Upper lobe of right lung (tissue), 1 donor: ENCODE measurements around the gene DNAH12. TPM values are rescaled to one million over a fixed set of nuclear protein-coding genes. Genes with fewer than 3 reads are reported as not detected.

Experiments
- ATAC-seq: fragments of 200-7000 bp; cut with Tn5 transposase; one replicate; pipeline ENCODE4 v1.9.1; 2020; ENCODE audit warnings: mild to moderate bottlenecking, moderate library complexity
- DNase-seq: peaks from one replicate; pipeline ENCODE4 v3.0.0-alpha.2; 2020
- H3K27ac ChIP-seq: fragments of 200-600 bp; one replicate; pipeline ENCODE4 v1.8.0; 2022
- H3K27me3 ChIP-seq: fragments of 200-600 bp; one replicate; pipeline ENCODE4 v1.8.0; 2022; ENCODE audit warnings: mild to moderate bottlenecking
- H3K36me3 ChIP-seq: fragments of 200-600 bp; one replicate; pipeline ENCODE4 v1.8.0; 2022
- H3K4me1 ChIP-seq: fragments of 200-600 bp; one replicate; pipeline ENCODE4 v1.8.0; 2022
- H3K4me3 ChIP-seq: fragments of 200-600 bp; one replicate; pipeline ENCODE4 v1.8.0; 2022; ENCODE audit warnings: mild to moderate bottlenecking
- H3K9me3 ChIP-seq: fragments of 200-600 bp; one replicate; pipeline ENCODE4 v1.8.0; 2022
- intact Hi-C: fragments of 100-400 bp; cut with DNase I; formaldehyde crosslinking; loops from one replicate; pipeline ENCODE4 v1.11.0; 2022
- total RNA-seq: library from RNA; stranded (reverse); fragmentation: NEBNext Ultra II Directional; extraction: Animal tissue kit (Norgen Biotek cat#: 25700); gene quantifications from one replicate; pipeline ENCODE4 v1.2.1, GENCODE V29; 2021
- TF ChIP-seq, protein P1 (sequence below): fragments of 200-600 bp; IDR thresholded peaks from one replicate; pipeline ENCODE4 v1.8.0; 2022; ENCODE audit warnings: antibody characterized with exemption
- donor health status: DM: no; HTN: yes; CAD: no; lungs with severe emphysema.

The DNAH12 gene
- total RNA-seq, 1 donor from 2014 or later: 0.52 TPM

DNA sequence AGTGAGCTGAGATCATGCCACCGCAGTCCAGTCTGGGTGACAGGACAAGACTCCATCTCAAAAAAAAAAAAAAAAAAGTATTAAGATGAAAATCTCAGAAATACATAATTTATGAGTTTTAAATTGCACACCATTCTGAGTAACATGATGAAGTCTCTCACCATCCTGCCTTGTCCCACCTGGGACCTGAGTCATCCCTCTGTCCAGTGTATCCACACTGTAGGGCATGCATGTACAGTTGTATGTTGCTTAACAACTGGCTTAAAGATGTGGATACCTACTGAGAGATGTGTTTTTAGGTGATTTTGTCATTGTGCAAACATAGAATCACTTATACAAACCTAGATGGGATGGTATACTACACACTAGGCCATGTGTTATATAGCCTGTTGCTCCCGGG lies 268.8 kb downstream of the DNAH12 start:
- Histone ChIP-seq H3K4me1 (no peaks in the 10 kb centered on the region), H3K4me3 (no peak overlapping the region)
- ATAC-seq: no peak

DNA sequence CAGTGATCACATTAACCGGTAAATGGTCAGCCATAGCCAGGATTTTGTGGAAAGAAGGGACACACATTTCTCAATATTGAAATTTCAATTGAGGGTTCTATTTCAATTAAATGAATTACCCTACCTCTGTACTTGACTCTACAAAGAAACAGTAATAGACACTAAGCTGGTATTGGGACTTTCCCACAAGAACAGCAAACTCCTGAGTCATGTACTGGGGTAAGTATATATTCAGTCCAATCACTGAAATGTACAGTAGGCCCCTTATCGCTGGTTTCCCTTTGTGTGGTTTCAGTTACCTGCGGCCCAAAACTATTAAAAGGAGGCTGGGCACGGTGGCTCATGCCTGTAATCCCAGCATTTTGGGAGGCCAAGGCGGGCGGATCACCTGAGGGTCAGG lies 269.3 kb downstream of the DNAH12 start:
- H3K4me3 ChIP-seq: no peak overlapping the region
- intact Hi-C loops: no loop called here
- TF ChIP-seq, protein P1, sequence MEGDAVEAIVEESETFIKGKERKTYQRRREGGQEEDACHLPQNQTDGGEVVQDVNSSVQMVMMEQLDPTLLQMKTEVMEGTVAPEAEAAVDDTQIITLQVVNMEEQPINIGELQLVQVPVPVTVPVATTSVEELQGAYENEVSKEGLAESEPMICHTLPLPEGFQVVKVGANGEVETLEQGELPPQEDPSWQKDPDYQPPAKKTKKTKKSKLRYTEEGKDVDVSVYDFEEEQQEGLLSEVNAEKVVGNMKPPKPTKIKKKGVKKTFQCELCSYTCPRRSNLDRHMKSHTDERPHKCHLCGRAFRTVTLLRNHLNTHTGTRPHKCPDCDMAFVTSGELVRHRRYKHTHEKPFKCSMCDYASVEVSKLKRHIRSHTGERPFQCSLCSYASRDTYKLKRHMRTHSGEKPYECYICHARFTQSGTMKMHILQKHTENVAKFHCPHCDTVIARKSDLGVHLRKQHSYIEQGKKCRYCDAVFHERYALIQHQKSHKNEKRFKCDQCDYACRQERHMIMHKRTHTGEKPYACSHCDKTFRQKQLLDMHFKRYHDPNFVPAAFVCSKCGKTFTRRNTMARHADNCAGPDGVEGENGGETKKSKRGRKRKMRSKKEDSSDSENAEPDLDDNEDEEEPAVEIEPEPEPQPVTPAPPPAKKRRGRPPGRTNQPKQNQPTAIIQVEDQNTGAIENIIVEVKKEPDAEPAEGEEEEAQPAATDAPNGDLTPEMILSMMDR: no peak
- H3K4me1 ChIP-seq: no peaks in the 10 kb centered on the region
- H3K9me3 ChIP-seq: no peaks in the 10 kb centered on the region
- H3K36me3 ChIP-seq: peaks cover 47% of the 10 kb centered on the region
- ATAC-seq (no peak), DNase-seq (no peak)
- no peak overlapping the region for H3K27ac ChIP-seq
- no peaks in the 10 kb centered on the region for H3K27me3 ChIP-seq

More for the DNA sequence above, 268.8 kb downstream of the DNAH12 start:
- peaks cover 42% of the 10 kb centered on the region for H3K36me3 ChIP-seq
- intact Hi-C loops: no loop called here
- H3K27ac ChIP-seq: no peak overlapping the region
- H3K27me3 ChIP-seq: no peaks in the 10 kb centered on the region
- TF ChIP-seq, protein P1: no peak
- no peak for DNase-seq
- no peaks in the 10 kb centered on the region for H3K9me3 ChIP-seq

DNA sequence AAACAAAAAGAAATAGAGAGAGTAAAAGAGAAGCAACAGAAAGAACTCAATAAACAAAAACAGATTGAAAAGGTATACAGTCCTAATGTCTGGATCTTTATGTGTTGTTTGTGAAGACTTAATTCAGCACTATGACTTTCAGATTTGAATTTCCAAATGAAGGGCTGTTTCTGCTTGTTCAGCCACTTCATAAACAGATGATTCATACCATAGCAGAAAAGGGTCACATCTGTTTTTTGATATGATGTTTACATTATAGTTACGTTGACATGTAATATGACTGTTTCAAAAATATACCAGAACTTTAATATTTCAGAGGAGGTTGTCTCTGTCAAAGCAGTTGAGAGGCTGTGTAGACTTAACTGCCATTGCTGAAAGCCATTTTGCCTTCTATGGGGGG lies 275.7 kb downstream of the DNAH12 start:
- Histone ChIP-seq H3K4me3 (no peak overlapping the region), H3K4me1 (no peaks in the 10 kb centered on the region), H3K27me3 (no peaks in the 10 kb centered on the region), H3K36me3 (peaks cover 68% of the 10 kb centered on the region), H3K27ac (no peak overlapping the region), H3K9me3 (no peaks in the 10 kb centered on the region)
- TF ChIP-seq, protein P1: no peak
- ATAC-seq (no peak), DNase-seq (no peak)
- intact Hi-C loops: no loop called here

DNA sequence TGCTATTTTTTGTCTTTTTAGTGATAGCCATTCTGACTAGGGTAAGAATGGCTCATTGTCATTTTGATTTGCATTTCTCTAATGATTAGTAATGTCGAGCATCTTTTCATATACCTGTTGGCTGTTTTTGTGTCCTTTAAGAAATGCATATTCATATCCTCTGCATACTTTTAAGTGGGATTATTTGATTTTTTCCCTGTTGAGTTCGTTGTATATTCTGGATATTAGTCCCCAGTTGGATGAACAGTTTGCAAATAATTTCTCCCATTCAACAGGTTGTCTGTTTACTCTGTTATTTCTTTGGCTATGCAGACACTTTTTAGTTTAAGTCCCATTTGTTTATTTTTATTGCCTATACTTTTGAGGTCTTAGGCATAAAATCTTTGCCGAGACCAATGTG lies 282.2 kb downstream of the DNAH12 start:
- no peaks in the 10 kb centered on the region for H3K9me3 ChIP-seq
- H3K4me1 ChIP-seq: no peaks in the 10 kb centered on the region
- no peak for DNase-seq
- no peak overlapping the region for H3K4me3 ChIP-seq
- no peaks in the 10 kb centered on the region for H3K27me3 ChIP-seq
- no peak overlapping the region for H3K27ac ChIP-seq
- intact Hi-C loops: no loop called here
- ATAC-seq: no peak
- H3K36me3 ChIP-seq: peaks cover 77% of the 10 kb centered on the region
- TF ChIP-seq, protein P1: no peak

DNA sequence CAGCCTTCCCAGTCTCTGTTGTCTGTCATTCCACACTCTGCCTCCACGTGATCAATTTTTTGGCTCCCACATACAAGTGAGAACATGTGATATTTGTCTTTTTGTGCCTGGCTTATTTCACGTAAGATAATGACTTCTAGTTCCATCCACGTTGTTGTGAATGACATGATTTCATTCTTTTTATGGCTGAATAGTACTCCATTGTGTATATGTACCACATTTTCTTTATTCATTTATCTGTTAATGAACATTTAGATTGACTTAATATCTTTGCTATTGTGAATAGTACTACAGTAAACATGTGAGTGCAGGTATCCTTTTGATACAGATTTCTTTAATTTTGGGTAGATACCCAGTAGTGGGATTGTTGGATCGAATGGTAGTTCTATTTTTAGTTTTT lies 283.0 kb downstream of the DNAH12 start:
- H3K27me3 ChIP-seq: no peaks in the 10 kb centered on the region
- H3K36me3 ChIP-seq: peaks cover 77% of the 10 kb centered on the region
- no peak overlapping the region for H3K4me3 ChIP-seq
- no peaks in the 10 kb centered on the region for H3K4me1 ChIP-seq
- ATAC-seq (no peak), DNase-seq (no peak)
- H3K27ac ChIP-seq: no peak overlapping the region
- intact Hi-C loops: no loop called here
- TF ChIP-seq, protein P1: no peak
- no peaks in the 10 kb centered on the region for H3K9me3 ChIP-seq

DNA sequence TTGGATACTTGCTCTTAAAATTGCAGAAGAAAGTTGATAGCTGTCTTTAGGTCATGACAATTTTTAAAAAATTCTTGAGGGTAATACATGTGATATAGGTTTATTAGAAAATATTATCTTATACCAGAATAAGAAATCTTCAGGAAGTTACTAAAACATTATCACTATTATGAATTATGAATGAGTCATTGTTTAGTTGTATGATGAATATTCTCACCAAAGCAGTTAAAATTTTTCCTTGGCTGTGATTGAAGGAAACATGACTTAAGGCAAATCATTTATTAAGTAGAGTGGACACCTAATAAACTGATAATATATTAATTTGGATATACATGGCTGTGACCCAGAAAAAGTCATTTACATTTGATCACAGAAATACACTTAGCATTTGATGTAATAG lies 286.5 kb downstream of the DNAH12 start:
- Histone ChIP-seq H3K4me1 (no peaks in the 10 kb centered on the region), H3K36me3 (peaks cover 87% of the 10 kb centered on the region)
- intact Hi-C loops: no loop called here

More for the DNA sequence above, 286.5 kb downstream of the DNAH12 start:
- DNase-seq (no peak), ATAC-seq (no peak)
- no peak overlapping the region for H3K27ac ChIP-seq
- no peak overlapping the region for H3K4me3 ChIP-seq
- TF ChIP-seq, protein P1: no peak
- H3K27me3 ChIP-seq: no peaks in the 10 kb centered on the region
- H3K9me3 ChIP-seq: no peaks in the 10 kb centered on the region
